Measurements from ENCODE around the gene INO80E. TPM values are rescaled to one million over a fixed set of nuclear protein-coding genes. Genes with fewer than 3 reads are reported as not detected.
"Not testable (repeated sequence)": the region's sequence is repeated elsewhere in the genome, so short reads cannot be mapped to it uniquely, and the experiment has no call there.

Gene INO80E
- total RNA-seq, 1 donor = 21.8 TPM

- DNase-seq (ENCODE audit: low read depth in 2 of 3, low spot score in 2 of 3) = no peak
These were observed 34.1 kb downstream of the INO80E start for GRCh38 chr16:30030011-30030685.

DNA sequence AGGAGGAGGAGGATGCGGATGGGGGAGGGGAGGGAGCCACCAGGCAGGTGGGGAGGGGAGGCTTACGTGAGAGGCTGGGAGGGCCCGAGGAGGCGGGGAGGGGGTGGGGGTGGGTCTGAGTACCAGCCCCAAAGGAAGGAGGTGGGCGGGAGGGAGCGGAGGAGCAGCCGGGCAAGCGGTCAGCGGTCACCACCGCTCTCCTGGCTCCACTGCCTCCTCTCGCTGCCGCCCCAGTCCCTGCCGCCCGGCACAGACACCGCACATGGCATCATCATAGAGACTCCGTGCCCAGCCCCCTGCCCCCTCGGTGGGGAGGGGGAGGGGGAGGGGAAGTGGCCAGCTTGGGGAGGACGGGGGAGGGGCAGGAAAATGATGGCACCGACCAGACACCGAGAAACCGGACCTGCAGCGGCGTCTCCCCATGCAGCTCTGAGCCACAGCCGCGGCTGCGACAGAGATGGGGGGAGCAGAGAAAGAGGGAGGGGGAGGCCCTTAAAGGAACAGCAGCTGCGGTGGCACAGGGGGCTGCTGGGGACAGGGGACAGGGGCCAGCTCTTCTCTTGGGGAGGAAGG, 34.9 kb downstream of the INO80E start, which contains the start of gene TLCD3B:
TLCD3B (minus strand) TSS at position 431 of the 573 bp plus-strand sequence. CDS start 744 bp downstream, outside the sequence.
- DNase-seq (ENCODE audit: low read depth in 2 of 3, low spot score in 2 of 3) = no peak

GRCh38 chr16:30031477-30031918, 35.5 kb downstream of the INO80E start:
- DNase-seq (ENCODE audit: low read depth in 2 of 3, low spot score in 2 of 3) = no peak

DNA sequence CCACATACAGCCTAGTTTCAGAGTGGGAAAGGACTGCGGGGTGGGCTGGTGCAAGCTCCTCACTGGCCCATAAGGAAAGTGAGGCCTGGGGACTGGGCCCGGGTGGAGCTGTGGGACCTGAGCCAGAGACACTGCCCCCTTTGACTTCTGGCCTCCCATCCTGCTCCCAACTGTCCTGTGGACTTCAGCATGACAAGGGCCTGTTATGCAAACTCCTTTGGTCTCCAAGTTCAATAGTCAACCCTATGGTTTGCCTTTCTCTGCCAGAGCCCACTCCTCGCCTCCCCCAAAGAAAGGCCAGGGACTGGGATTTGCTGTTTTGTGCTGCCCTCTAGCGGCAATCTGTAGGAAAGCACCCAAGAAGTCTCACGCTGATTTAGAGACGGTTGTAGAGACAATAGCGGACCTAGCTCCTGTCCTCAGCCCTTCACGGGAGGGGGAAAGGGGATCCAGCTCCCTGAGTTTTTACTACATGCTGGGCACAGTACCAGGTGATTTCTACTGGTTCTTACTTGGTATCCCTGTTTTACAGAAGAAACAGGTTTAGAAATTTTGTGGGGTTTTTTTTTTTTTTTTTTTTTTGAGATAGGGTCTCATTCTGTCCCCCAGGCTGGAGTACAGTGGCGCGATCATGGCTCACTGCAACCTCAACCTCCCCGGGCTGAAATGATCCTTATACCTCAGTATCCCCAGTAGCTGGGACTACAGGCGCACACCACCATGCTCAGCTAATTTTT, 36.2 kb downstream of the INO80E start:
- peak; percentile 47 to 82 (median 67) for DNase-seq (ENCODE audit: low read depth in 2 of 3, low spot score in 2 of 3)

DNA sequence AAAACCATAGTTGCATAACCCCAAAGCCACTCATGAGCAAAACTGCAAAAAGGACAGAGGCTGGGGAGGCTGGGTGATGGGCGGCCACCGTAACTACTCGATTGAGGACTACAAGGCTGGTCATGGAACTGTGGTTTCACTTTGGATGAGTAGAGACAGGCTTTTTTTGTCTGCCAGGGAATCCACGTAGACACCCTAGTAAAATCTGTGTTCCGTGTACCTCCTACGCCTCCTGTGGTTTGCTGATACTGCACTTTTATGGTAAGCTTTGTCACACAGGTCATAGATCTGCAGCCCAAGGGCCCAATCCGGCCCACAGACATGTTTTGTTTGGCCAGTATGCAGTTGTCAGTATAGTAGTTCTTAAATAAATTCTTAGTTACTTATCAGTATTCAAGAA, 37.2 kb downstream of the INO80E start:
- DNase-seq (ENCODE audit: low read depth in 2 of 3, low spot score in 2 of 3) = no peak

DNA sequence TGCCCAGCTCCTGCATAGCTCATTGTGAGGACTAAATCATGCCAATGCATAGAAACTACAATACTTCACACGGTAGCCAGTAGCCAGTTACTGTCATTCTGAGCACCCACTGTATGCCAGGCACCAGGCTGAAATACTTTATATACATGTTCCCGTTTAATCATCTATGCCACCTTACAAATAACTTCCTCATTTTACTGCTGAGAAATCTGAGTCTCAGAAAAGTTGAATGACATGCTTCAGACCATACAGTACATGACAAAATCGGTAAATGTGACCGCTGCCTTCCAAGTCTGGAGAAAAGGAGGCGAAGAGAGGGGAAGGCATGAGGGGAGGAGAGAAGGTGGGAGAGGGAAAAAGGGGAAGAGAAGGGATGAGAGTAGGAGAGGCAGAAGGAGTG, 44.2 kb downstream of the INO80E start:
- DNase-seq (ENCODE audit: low read depth in 2 of 3, low spot score in 2 of 3) = peak in 1 of 3 donors; percentile 68

- not testable (repeated sequence) for DNase-seq (ENCODE audit: low read depth in 2 of 3, low spot score in 2 of 3)
These were observed 44.6 kb downstream of the INO80E start for GRCh38 chr16:30040690-30041089.

- peak in 1 of 3 donors; percentile 75 for DNase-seq (ENCODE audit: low read depth in 2 of 3, low spot score in 2 of 3)
These were observed 45.8 kb downstream of the INO80E start for GRCh38 chr16:30041841-30042240.

- no peak for DNase-seq (ENCODE audit: low read depth in 2 of 3, low spot score in 2 of 3)
These were observed 50.1 kb downstream of the INO80E start for GRCh38 chr16:30046178-30046577.

GRCh38 chr16:30046588-30046987, 50.5 kb downstream of the INO80E start:
- DNase-seq (ENCODE audit: low read depth in 2 of 3, low spot score in 2 of 3) = no peak

DNA sequence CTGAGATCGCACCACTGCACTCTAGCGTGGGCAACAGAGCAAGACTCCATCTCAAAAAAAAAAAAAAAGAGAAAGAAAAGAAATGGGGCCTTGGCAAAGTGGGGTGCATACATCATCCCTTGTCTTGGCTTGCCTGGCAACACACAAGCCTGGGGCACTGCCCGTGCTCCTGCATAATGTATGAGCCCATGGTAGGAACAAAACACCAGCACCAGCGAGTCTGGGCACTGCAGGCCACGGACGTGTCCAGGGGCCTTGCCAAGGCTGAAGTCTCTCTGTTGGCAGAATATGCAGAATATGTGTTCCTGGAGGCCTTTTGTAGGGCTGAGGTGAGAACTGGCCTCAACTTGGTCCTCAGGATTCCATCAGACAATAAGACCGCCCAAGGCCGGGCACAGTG, 53.8 kb downstream of the INO80E start:
- DNase-seq (ENCODE audit: low read depth in 2 of 3, low spot score in 2 of 3) = no peak

- DNase-seq (ENCODE audit: low read depth in 2 of 3, low spot score in 2 of 3) = no peak
These were observed 55.5 kb downstream of the INO80E start for GRCh38 chr16:30051518-30051917.

GRCh38 chr16:30052671-30053372, 56.8 kb downstream of the INO80E start:
- DNase-seq (ENCODE audit: low read depth in 2 of 3, low spot score in 2 of 3) = peak; percentile 77 to 85 (median 82)

DNA sequence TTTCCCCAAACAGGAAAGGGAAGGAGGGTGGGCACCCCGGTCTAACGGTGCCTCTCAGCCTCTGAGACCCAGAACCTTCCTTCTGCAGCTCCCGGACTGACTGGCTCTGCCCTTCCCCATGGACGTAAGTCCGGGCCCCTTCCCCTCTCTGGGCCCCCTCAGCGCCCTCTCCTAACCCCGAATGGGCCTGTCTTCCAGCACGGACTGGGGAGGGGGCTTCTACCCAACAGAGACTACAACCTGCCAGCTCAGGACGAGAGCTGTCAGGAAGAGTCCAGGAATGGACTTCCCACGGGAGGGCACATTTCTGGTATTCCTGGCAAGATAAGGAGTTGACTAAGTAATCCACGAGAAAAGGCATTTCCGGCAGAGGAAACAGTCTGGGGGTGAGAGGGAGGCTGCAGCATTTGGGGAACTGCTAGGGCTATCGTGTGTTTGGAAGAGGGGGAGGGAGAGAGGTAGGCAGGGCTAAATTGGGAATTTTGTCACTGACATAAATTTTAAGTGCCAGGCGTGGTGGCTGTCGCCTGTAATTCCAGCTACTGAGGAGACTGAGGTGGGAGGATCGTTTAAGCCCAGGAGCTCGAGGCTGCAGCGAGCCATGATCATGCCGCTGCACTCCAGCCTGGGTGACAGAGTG, 57.5 kb downstream of the INO80E start:
- no peak for DNase-seq (ENCODE audit: low read depth in 2 of 3, low spot score in 2 of 3)

DNA sequence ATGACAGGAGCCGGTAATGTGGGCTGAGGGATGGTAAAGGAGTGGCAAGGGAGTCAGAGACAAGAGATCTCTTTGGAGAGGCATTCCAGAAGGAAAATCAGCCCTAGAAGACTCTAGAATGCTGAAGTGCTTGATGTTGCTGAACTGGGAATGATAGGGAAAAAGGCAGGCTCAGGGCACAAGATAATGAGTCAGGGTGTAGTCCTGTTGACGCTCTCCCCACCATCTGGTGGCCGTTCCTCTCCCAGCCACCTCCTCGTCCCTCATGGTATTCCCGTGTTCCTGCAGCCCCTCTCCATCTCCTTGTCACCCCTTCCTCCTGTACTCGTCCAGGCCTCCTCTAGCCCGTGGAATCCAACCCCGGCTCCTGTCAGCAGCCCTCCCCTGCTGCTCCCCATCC, 58.4 kb downstream of the INO80E start:
- no peak for DNase-seq (ENCODE audit: low read depth in 2 of 3, low spot score in 2 of 3)

- peak in 1 of 3 donors; percentile 52 for DNase-seq (ENCODE audit: low read depth in 2 of 3, low spot score in 2 of 3)
These were observed 59.0 kb downstream of the INO80E start for GRCh38 chr16:30054959-30055553.
